GM12872 (cell line): ENCODE measurements around the gene S100PBP.

Experiments used
- TF ChIP-seq, protein P1 (sequence below): IDR thresholded peaks from 3 replicates; pipeline ENCODE4 v1.5.1; 2011; ENCODE audit warnings: low read depth, mild to moderate bottlenecking, low read length, moderate library complexity; ENCODE audit not compliant: insufficient read depth

Gene S100PBP

DNA sequence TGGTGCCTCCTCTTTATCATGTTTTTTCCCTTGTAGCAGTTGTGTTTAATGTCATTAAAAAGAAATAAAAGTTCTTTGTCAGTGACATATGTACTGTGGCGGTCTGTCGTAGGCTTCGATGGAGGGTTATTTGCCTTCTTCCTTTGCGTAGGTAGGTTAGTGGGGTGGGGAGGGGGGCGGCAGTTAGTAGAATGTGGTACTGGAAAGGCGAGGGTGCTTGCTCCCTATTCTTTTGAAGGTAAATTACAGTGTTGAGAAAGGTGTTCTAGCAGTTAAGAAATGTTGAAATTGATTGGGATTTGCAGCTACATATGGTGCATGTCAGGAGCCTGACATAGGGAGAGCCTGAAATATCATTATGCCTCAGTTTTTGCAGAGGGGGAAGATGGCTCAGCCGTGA, 41.3 kb downstream of the S100PBP start:
- TF ChIP-seq, protein P1, sequence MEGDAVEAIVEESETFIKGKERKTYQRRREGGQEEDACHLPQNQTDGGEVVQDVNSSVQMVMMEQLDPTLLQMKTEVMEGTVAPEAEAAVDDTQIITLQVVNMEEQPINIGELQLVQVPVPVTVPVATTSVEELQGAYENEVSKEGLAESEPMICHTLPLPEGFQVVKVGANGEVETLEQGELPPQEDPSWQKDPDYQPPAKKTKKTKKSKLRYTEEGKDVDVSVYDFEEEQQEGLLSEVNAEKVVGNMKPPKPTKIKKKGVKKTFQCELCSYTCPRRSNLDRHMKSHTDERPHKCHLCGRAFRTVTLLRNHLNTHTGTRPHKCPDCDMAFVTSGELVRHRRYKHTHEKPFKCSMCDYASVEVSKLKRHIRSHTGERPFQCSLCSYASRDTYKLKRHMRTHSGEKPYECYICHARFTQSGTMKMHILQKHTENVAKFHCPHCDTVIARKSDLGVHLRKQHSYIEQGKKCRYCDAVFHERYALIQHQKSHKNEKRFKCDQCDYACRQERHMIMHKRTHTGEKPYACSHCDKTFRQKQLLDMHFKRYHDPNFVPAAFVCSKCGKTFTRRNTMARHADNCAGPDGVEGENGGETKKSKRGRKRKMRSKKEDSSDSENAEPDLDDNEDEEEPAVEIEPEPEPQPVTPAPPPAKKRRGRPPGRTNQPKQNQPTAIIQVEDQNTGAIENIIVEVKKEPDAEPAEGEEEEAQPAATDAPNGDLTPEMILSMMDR, result no peak

DNA sequence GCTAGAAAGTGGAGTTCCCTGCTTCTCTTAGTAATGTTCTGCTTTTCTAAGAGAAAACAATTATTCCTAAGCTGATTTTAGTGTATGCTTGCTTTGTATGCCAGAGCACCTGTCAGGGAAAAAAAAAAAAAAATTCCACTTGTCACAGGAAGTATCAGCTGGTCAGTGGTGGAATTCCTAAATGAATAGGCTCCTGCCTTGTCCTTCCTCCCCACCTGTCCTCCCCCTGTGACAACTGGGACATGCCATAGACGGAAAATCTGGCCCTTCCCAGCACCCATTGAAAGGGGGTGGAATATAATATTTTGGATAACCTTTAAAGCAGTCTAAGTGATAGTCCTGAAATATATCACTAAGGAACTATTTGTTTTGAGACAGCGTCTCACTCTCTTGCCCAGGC, 42.5 kb downstream of the S100PBP start:
- TF ChIP-seq, protein P1, result no peak

- TF ChIP-seq, protein P1, result no peak
Measured at GRCh38 chr1:32860566-32860965, 43.1 kb downstream of the S100PBP start.

- TF ChIP-seq, protein P1, result no peak
Measured at GRCh38 chr1:32861904-32862695, 44.6 kb downstream of the S100PBP start.

DNA sequence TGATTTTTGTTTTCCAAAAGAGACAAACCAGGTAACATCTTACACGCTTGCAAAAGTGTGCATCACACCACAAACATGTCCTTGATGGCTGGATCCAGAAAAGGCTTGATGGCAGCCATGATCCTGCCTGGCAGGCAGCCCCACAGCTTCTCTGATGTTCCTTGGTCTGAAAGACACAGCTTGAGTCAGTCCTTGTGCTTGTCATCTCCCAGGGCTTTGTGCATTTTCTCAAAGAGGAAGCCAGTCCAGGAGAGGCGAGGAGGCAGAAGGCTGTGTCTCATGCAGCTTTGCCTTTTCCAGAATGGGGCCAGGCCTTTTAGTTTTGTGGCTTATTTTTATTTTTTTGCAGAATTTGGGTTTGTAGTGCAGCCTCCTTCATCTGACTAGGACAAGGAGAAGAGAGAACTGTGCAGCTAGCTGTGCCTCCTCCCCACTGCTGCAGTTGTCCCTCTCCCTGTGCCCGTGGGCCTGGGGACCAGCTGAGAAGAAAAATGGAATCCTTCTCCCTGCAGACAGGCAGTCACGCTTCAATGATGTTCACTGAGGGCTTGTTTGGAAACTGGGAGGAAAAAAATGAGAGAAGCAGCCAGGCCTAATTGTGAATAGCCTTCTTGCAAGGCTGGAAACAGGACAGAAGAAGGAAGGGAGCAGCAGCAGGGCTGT, 45.9 kb downstream of the S100PBP start:
- TF ChIP-seq, protein P1, result no peak

- TF ChIP-seq, protein P1, result no peak
Measured at GRCh38 chr1:32863881-32864245, 46.4 kb downstream of the S100PBP start.

DNA sequence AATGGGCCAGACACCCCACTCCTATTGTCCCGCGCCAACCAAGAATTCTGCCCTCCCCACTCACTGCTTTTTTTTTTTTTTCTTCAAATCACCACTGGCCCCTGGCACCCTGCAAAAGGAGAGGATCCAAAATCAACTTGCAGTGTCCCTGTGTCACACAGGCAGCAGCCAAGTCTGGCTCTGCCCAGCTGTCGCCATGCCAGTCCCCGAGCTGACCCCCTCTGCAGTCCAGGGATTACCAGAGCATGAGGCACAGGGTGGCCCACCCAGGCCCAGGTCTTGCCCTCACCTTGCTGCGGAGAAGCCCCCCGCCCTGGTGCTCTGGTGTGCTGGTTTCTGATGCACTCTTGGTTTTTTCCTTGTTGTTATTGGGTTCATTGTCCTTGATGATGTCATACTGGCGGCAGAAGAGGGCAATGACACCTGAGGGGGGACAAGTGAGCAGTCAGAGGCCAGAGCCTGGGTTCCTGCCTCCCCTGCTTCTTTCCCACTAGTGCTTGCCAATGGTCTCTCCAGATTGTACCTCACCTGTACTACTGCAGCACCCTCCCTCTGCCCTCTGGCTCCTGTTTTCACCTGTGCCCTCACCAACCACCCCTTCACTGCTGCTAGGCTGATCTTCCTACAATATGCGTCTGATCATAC, 47.0 kb downstream of the S100PBP start:
- TF ChIP-seq, protein P1, result no peak
